K562 (cell line): Measurements from ENCODE around the gene BAD. TPM values are rescaled to one million over a fixed set of nuclear protein-coding genes. Genes with fewer than 3 reads are reported as not detected.

Experiments
- BCL6 ChIP-seq: fragments of 250-450 bp; sonication (Bioruptor Pico); IDR thresholded peaks from 2 replicates; pipeline ENCODE4 v1.4.0; 2020
- CBX8 ChIP-seq: fragments of 200-600 bp; sonication (generic); IDR thresholded peaks from 2 replicates; pipeline ENCODE4 v1.6.1; 2012; ENCODE audit warnings: borderline replicate concordance, mixed run types, low read depth, mild to moderate bottlenecking, moderate library complexity, mixed read lengths, low read length, control low read depth, inconsistent platforms; ENCODE audit not compliant: poor library complexity, severe bottlenecking; ENCODE audit errors: extremely low read depth
- CEBPG ChIP-seq, 3 experiments: fragments of 200-800 bp in 1 of 3; sonication (Bioruptor generic) in 1 of 3; sonication (generic) in 1 of 3; formaldehyde crosslinking in 1 of 3; IDR thresholded peaks in 2 of 3; conservative IDR thresholded peaks in 1 of 3; 2 replicates each; pipeline versions ENCODE4 v1.6.1 to v1.8.0; 2016 to 2022; ENCODE audit warnings: missing compliant biosample characterization in 2 of 3, missing genetic modification characterization in 2 of 3, mild to moderate bottlenecking in 1 of 3, missing genetic modification reagents in 1 of 3
- IRF2 ChIP-seq: sonication (generic); formaldehyde crosslinking; IDR thresholded peaks from 2 replicates; pipeline ENCODE4 v1.8.1; 2022; ENCODE audit warnings: mild to moderate bottlenecking, missing genetic modification reagents
- JUN ChIP-seq, 2 experiments: sonication (generic) in 1 of 2; formaldehyde crosslinking in 1 of 2; IDR thresholded peaks; 2 replicates each; pipeline versions ENCODE4 v1.6.1 to v1.8.0; 2012 to 2022; ENCODE audit warnings: borderline replicate concordance in 2 of 2, mild to moderate bottlenecking in 2 of 2, improper control_type of control experiment in 1 of 2, low read depth in 1 of 2, low read length in 1 of 2, missing genetic modification reagents in 1 of 2
- SIRT6 ChIP-seq: IDR thresholded peaks from one replicate; pipeline ENCODE4 v1.6.1; 2012; ENCODE audit warnings: low read depth, mild to moderate bottlenecking, control low read depth, inconsistent platforms, low read length, moderate library complexity
- SMAD2 ChIP-seq: fragments of 150-350 bp; IDR thresholded peaks from 2 replicates; pipeline ENCODE4 v1.6.1; 2014; ENCODE audit warnings: low read depth, mild to moderate bottlenecking, low read length
- ZNF668 ChIP-seq: fragments of 250-450 bp; sonication (Bioruptor Pico); IDR thresholded peaks from 2 replicates; pipeline ENCODE4 v1.8.0; 2022; ENCODE audit warnings: mild to moderate bottlenecking, inconsistent platforms
- polyA plus RNA-seq, 8 experiments: library from polyadenylated mRNA; depleted of rRNA in 4 of 8; stranded (reverse) in 5 of 8; unstranded in 3 of 8; fragments of >200 nt; fragmentation: Nextera tagmentation in 2 of 8; fragmentation: Illumina TruSeq in 1 of 8; extraction: Ambion mirVana in 2 of 8; extraction: Trizol in 1 of 8; gene quantifications; 2 replicates each; pipeline versions ENCODE4 v1.2.1 to v1.2.3, GENCODE V29; 2011 to 2014; ENCODE audit warnings: inconsistent platforms in 1 of 8, missing spikeins in 1 of 8
- total RNA-seq, 7 experiments: library from RNA; depleted of rRNA in 6 of 7; stranded (reverse); fragments of >200 nt in 6 of 7; fragmentation: Illumina TruSeq in 2 of 7; extraction: Trizol in 2 of 7; gene quantifications; 2 replicates each; pipeline versions ENCODE4 v1.2.1 to v1.2.3, GENCODE V29; 2011 to 2021; ENCODE audit warnings: low replicate concordance in 1 of 7
- TF ChIP-seq, protein P1 (sequence below), 2 experiments: fragments of 450-650 bp in 1 of 2; sonication (generic) in 1 of 2; formaldehyde crosslinking in 1 of 2; IDR thresholded peaks in 1 of 2; conservative IDR thresholded peaks in 1 of 2; 2 replicates each; pipeline versions ENCODE4 v1.6.1 to v1.8.1; 2016 to 2023; ENCODE audit warnings: mild to moderate bottlenecking in 2 of 2, moderate library complexity in 2 of 2, inconsistent platforms in 1 of 2, missing genetic modification reagents in 1 of 2
- TF ChIP-seq, protein P2 (sequence below), 2 experiments: fragments of 450-650 bp; IDR thresholded peaks; 2 replicates each; pipeline ENCODE4 v1.6.1; 2016; ENCODE audit warnings: mild to moderate bottlenecking in 2 of 2, borderline replicate concordance in 1 of 2, low read depth in 1 of 2, moderate library complexity in 1 of 2
- TF ChIP-seq, protein P3 (sequence below), 2 experiments: IDR thresholded peaks in 1 of 2; conservative IDR thresholded peaks in 1 of 2; 2 replicates each; pipeline ENCODE4 v1.6.1; 2016; ENCODE audit warnings: low read depth in 2 of 2, mild to moderate bottlenecking in 1 of 2, missing compliant biosample characterization in 1 of 2, missing genetic modification characterization in 1 of 2, moderate library complexity in 1 of 2

BAD gene
- total and polyA plus RNA-seq, 9 of the 15 experiments (the other 6 are each of a cell fraction or from before 2014, with no cell fraction given), result 0.61 to 45.6 (median 11.8) TPM

- TF ChIP-seq CEBPG (CRISPR knock-in tag; IDR thresholded peaks at IDR 0.05) (no peak), CEBPG (tag; conservative IDR thresholded peaks at IDR 0.05 in 1 of 2, IDR thresholded peaks at IDR 0.05 in 1 of 2) (no peak), SIRT6 (no peak), ZNF668 (CRISPR knock-in tag) (no peak), IRF2 (no peak), JUN (IDR thresholded peaks at IDR 0.05; ENCODE audit: borderline replicate concordance, low read depth, low read length) (no peak), JUN (CRISPR knock-in tag; IDR thresholded peaks at IDR 0.05; ENCODE audit: borderline replicate concordance) (no peak), BCL6 (CRISPR knock-in tag) (no peak), CBX8 (no peak), SMAD2 (no peak)
- TF ChIP-seq, protein P1, sequence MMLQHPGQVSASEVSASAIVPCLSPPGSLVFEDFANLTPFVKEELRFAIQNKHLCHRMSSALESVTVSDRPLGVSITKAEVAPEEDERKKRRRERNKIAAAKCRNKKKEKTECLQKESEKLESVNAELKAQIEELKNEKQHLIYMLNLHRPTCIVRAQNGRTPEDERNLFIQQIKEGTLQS (IDR thresholded peaks at IDR 0.05), result no peak
- TF ChIP-seq, protein P1 (CRISPR knock-in tag; conservative IDR thresholded peaks at IDR 0.05), result no peak; the same call in 1 of the 2 replicates
- TF ChIP-seq, protein P2, sequence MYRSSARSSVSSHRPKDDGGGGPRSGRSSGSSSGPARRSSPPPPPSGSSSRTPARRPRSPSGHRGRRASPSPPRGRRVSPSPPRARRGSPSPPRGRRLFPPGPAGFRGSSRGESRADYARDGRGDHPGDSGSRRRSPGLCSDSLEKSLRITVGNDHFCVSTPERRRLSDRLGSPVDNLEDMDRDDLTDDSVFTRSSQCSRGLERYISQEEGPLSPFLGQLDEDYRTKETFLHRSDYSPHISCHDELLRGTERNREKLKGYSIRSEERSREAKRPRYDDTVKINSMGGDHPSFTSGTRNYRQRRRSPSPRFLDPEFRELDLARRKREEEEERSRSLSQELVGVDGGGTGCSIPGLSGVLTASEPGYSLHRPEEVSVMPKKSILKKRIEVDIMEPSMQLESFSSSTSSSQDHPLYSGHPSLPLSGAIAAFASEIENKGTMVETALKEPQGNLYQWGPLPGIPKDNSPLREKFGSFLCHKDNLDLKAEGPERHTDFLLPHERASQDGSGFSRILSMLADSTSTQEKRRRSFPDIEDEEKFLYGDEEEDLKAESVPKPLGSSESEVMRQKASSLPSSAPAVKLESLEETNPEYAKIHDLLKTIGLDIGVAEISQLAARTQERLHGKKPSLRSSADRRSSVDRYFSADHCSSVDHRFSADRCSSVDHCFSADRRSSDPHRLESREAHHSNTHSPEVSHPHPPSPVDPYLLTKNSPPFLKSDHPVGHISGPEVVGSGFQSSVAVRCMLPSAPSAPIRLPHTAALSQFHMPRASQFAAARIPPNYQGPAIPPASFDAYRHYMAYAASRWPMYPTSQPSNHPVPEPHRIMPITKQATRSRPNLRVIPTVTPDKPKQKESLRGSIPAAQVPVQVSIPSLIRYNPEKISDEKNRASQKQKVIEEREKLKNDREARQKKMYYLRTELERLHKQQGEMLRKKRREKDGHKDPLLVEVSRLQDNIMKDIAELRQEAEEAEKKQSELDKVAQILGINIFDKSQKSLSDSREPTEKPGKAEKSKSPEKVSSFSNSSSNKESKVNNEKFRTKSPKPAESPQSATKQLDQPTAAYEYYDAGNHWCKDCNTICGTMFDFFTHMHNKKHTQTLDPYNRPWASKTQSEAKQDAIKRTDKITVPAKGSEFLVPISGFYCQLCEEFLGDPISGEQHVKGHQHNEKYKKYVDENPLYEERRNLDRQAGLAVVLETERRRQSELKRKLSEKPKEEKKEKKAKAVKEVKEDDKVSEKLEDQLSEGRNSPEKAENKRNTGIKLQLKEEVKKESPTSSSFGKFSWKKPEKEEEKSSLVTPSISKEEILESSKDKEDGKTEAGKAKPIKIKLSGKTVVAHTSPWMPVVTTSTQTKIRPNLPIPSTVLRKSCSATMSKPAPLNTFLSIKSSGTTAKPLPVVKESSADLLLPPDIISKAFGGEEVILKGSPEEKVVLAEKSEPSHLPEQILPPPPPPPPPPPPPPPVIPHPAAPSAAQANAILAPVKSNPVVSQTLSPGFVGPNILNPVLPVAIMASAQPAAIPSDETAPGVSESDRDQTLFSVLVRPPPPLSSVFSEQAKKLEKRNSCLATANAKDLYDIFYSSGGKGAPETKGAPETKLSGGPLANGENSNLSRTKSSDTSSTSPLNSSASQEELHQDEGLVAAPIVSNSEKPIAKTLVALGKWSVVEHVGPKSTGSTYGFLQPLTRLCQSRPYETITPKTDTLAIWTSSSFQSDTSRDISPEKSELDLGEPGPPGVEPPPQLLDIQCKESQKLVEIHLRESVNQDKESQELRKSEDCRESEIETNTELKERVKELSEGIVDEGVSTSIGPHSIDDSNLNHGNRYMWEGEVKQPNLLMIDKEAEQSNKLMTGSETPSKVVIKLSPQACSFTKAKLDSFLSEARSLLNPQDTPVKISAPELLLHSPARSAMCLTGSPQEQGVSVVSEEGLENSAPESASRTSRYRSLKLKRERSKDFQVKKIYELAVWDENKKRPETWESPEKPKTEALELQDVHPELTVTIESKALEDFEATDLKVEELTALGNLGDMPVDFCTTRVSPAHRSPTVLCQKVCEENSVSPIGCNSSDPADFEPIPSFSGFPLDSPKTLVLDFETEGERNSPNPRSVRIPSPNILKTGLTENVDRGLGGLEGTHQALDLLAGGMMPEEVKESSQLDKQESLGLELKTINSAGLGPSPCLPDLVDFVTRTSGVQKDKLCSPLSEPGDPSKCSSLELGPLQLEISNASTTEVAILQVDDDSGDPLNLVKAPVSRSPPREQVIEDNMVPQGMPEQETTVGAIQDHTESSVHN (IDR thresholded peaks at IDR 0.05; ENCODE audit: borderline replicate concordance in 1 of 2, low read depth in 1 of 2), result no peak
- TF ChIP-seq, protein P3, sequence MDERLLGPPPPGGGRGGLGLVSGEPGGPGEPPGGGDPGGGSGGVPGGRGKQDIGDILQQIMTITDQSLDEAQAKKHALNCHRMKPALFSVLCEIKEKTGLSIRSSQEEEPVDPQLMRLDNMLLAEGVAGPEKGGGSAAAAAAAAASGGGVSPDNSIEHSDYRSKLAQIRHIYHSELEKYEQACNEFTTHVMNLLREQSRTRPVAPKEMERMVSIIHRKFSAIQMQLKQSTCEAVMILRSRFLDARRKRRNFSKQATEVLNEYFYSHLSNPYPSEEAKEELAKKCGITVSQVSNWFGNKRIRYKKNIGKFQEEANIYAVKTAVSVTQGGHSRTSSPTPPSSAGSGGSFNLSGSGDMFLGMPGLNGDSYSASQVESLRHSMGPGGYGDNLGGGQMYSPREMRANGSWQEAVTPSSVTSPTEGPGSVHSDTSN (CRISPR knock-in tag; IDR thresholded peaks at IDR 0.05; ENCODE audit: low read depth), result peak; percentile 82
- TF ChIP-seq, protein P3 (tag; conservative IDR thresholded peaks at IDR 0.05; ENCODE audit: low read depth), result peak; percentile 90
These were observed 42.7 kb downstream of the BAD start (continued) for GRCh38 chr11:64241491-64242374.
